Left cardiac atrium (tissue), 4 donors: ENCODE results near the gene HSD17B8. TPM values are rescaled to one million over a fixed set of nuclear protein-coding genes. Genes with fewer than 3 reads are reported as not detected.
A peak's percentile ranks its signal among the peaks of the same experiment; 100 is the strongest.
"Not testable (repeated sequence)": the region's sequence is repeated elsewhere in the genome, so short reads cannot be mapped to it uniquely, and the experiment has no call there.

Source experiments
- ATAC-seq, 2 donors: fragments of 200-7000 bp; cut with Tn5 transposase; one replicate each; pipeline ENCODE4 v1.9.1; 2020; ENCODE audit warnings: mild to moderate bottlenecking in 2 of 2, moderate library complexity in 2 of 2
- DNase-seq: peaks from one replicate; pipeline ENCODE4 v3.0.0-alpha.2; 2020
- intact Hi-C, 2 donors: fragments of 100-400 bp; cut with DNase I; formaldehyde crosslinking; loops; one replicate each; pipeline versions ENCODE4 v1.14.1 to v1.15.1; 2022 to 2023
- total RNA-seq, 2 donors: library from RNA; stranded (reverse); fragmentation: NEBNext Ultra II Directional; extraction: Animal tissue kit (Norgen Biotek cat#: 25700); gene quantifications; one replicate each; pipeline ENCODE4 v1.2.1, GENCODE V29; 2021
- donor health status: DM: no; HTN: yes; CAD: no.
- donor health status: DM: no; HTN: yes; CAD: no; lungs with severe emphysema.
- donor health status: DM: yes; HTN: yes; CAD: no.
- donor health status: Dilated cardiomyopathy.

The HSD17B8 gene
- total RNA-seq, 2 donors from 2014 or later = 13.3 to 14.3 TPM

DNA sequence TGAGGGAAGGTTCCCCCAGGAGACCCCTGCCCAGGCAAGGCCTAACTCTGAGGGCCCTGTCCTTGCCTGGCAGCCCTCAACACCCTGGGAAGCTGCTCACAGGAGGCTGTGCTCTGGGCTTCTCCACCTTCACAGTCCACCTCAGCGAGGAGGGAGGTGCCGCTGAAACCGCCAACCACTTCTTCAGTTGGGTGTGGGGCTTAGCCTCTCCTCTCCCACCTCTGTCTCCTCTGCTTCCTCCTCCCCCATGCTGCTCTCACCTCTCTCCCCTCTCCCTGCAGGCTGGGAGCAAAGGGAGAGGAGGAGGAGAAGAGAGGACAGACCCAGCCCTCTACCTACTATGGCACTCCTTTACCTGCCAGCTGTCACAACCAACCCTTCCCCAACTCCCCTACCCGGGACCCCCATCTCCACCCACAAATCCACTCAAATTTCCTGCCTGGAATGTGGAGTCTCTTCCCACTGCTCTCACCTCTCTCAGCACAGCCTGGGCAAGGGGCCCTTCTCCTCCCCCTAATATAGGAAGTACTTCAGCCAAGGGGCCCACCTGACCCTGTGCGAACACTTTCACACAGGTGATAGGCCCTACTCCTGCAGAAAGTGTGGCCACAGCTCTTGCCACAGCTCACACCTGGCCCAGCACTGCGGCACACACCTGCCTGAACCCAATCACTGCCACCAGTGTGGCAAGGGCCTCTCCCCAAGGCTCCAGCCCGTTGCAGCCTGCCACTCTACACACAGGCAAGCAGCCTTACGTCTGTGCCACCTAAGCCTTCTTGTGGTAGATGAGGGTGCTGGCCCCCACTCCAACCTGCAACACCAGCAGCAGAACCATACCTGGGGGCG, 11.0 kb downstream of the HSD17B8 start:
- ATAC-seq (no peak), DNase-seq (no peak)

DNA sequence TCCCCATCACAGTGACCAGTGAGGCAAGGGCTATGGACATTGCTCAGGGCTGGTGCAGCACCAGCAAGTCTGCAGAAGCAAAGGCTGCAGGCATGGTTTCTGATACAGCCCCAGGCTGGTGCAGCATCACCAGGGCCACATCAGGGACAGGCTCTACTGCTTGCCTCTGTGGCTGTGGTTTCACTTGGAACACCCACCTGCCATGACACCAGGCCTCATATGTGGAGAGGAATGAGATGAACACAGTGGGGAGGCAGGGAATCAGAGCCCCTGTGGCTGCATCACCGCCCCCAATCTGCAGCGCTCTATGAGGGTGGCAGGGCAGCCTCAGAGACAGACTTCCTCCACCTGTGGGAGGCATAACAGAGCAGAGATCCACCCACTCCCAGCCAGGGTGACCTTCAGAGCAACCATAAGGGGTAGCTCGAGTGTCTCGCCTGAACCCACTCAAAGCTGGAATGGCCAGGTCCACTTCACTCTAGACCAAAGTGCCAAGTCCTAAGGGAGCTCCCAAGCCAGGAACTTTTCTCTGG, 11.7 kb downstream of the HSD17B8 start:
- no peak for ATAC-seq
- no peak for DNase-seq
- intact Hi-C loops = no loop called here

More for the DNA sequence above, 11.0 kb downstream of the HSD17B8 start:
- intact Hi-C loops = no loop called here

DNA sequence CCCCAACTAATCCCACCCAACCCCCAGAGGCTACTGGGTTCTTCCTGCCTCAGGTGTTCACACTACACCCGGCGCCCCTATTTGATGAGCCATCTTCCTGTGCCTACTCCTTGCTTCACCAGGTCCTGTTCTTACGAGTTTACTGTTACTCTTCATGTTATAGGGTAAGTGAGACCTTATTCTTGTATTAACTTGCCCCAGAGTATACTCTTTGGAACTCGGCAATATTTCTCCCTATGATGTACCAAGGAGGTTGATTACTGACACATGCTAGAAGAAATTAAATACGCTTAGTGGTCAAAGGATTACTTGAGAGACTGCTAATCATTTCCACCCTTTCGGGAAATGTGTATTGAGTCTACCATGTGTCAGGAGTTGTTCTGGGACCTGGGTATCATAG, 12.8 kb downstream of the HSD17B8 start:
- intact Hi-C loops = no loop called here
- ATAC-seq (no peak), DNase-seq (no peak)

DNA sequence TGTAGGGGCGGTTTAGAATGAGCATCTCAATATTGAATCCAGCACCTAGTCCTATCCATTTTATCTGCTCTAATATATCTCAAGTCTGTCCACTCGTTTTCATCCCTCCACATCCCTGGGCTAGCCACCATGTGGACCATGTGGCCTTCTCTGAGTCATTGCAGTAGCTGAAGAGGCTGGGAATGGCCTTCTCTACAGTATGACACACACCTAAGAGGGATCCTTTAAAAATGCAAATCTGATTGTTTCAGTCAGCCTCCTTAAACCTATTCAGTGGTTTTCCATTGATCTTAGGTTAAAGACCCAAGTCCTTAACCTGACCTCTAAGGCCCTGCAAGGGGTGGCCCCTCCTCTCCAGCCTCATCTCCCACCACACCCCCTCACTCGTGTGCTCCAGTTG, 13.2 kb downstream of the HSD17B8 start:
- intact Hi-C loops = no loop called here
- DNase-seq (no peak), ATAC-seq (no peak)

DNA sequence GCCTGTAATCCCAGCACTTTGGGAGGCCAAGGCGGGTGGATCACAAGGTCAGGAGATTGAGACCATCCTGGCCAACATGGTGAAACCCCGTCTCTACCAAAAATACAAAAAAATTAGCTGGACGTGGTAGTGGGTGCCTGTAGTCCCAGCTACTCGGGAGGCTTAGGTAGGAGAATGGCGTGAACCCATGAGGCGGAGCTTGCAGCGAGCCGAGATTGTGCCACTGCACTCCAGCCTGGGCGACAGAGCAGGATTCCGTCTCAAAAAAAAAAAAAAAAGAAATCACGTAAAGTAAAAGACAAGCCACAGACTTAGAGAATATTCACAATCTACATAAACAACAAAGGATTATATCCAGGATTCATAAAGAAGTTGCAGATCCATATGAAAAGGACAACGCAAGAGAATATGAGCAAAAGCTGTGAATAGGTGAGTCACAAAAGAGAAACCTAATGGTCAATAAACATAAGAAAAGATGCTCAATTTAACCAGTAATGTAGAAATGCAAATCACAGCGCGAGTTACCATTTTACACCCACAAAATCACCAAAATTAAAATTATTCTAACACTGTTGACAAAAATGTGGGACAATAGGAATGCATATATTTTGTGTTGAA, 22.2 kb downstream of the HSD17B8 start:
- intact Hi-C loops = loop anchor here in 1 of 2 donors (10.0 kb wide), 1 partner anchor 222 kb away; the partner anchor contains the start of gene HLA-DOA
- ATAC-seq, DNase-seq: not testable (repeated sequence)

DNA sequence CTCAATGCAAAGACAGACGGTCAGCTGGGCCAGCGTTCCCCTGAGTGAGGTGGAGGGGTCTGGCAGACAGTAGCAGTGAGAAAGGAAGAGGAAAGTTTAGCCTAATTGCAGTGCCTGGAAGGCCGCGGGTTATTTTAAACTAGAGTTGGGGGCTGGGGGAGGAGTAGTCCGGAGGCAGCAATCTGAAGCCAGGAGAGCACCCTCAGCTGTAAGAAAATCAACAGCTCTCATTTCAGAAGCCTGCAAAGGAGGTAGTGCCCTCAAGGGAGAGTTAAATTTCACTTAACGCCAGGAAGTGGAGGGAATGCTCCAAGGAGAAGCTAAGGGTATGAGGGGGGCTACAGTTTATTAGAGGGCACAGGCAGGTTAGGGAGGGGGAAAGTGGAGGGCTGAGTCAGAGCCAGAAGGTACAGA, 30.8 kb downstream of the HSD17B8 start:
- no peak for ATAC-seq
- no peak for DNase-seq
- intact Hi-C loops = no loop called here

DNA sequence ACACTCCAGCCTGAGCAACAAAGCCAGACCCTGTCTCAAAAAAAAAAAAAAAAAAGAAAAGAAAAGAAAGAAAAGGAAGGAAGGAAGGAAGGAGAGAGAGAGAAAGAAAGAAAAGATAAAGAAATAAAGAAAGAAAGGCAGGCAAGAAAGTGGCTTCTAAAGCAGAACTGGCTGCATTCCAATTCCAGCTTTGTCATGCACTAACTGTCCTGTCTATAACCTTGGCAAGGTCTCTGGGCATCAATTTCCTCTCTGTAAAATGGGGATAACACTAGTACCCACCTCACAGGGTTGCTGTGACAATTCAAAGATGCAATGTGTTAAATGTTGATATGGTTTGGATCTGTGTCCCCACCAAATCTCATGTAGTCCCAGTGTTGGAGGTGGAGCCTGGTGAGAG, 31.9 kb downstream of the HSD17B8 start:
- ATAC-seq (no peak), DNase-seq (no peak)
- intact Hi-C loops = no loop called here

DNA sequence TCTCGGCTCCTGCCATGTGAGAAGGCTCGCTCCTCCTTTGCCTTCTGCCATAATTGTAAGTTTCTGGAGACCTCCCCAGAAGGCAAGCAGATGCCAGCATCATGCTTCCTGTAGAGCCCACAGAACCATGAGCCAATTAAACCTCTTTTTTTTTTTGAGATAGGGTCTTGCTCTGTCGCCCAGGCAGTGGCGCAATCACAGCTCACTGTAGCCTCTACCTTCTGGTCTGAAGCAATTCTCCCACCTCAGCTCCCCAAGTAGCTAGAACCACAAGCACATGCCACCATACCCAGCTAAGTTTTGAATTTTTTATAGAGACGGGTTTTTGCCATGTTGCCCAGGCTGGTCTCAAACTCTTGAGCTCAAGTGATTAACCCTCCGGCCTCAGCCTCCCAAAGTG, 32.4 kb downstream of the HSD17B8 start:
- intact Hi-C loops = no loop called here
- ATAC-seq (no peak), DNase-seq (no peak)

DNA sequence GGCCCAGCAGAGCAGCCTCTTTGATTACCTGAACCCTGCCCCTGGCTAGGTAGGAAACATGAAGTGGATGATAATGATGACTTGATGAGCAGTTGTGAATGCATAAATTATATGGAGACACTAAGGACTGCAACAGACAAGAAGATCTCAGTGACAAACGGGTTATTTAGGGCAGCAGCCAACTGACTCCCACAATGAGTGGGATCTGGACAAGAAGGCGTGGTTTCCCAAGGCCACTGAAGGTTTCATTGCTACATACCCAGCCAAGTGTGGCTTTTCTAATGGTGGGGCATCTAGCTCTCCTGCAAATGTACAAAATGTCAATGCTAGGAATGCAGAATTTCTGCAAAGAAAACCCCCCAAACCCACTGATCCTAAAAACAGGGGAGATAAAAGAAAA, 33.3 kb downstream of the HSD17B8 start:
- DNase-seq = no peak
- intact Hi-C loops = no loop called here
- ATAC-seq = no peak

DNA sequence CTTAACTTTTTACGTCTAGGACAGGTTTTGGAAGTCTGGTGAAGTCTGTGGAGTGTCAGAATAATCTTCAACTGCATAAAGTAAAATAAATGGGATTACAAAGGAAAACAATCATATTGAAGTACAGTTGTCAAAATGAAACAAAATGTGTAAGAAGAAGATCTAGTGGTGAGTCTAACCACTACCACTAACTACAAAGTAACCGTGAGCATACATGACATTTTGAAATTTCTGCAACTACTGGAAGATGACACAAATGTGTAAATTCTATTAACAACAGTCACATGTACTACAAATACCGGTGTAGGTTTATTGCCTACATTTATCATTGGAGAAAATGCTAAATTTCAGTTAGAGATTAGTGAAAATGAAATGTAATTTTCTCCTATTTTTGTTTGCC, 37.5 kb downstream of the HSD17B8 start:
- DNase-seq (no peak), ATAC-seq (no peak)
- intact Hi-C loops = loop anchor here (5.0 to 10.0 kb wide), 3 partner anchors 80 to 347 kb away; no protein-coding TSS in a partner anchor

DNA sequence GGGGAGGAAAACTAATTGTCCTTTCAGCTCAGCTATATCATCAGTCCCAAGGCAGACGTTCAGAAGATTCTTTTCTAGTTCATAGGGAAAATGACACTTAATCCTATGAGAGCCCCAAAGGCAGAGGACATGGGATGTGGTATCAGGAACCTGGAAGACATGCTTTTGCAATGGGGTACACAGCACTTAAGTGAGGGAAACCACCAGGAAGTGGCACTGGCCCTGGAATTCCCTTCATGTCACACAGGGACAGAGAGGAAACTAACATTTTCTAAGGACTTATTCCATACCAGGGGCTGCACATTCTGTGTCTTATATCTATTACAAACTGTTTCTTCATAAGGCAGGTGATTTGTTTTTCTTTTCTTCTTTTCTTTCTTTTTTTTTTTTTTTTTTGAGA, 39.0 kb downstream of the HSD17B8 start:
- DNase-seq (no peak), ATAC-seq (no peak)
- intact Hi-C loops = loop anchor here (5.0 to 10.0 kb wide), 3 partner anchors 81 to 349 kb away; no protein-coding TSS in a partner anchor

DNA sequence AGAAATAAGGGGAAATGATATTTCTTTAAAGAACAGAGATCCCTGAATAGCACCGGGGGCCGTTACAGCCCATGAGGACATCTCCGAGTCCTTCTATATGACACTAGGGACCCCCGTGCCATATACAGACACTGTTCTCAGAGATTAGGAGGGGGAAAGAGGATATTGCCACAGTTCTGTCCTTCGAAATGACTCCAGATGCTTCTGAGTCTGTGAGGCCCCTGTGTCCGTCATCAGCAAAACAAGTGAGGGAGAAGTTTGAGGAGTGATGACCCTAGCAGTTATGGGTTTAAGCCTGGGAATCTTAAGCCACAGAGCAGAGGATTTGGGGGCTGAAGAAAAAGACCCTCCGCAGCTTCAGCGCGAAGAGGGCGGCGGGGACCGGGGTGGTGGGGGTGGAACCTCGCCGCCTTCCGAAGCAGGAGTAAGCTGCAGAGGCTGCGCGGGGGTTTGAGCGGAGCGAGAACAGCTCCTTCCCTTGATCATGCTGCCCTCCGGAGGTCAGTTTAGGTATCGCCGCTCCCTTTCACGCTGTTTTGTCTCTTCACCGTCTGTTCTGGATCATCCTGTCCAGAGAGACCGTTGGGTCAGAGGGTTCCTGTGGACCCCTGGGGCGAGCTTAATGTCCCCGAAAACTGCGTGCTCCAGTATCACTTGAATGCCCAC, 43.7 kb downstream of the HSD17B8 start:
- DNase-seq = peak; percentile 90
- intact Hi-C loops = loop anchor here (1.0 to 10.0 kb wide), 6 partner anchors 36 to 353 kb away; no protein-coding TSS in a partner anchor
- peak; percentile 71 to 76 for ATAC-seq

DNA sequence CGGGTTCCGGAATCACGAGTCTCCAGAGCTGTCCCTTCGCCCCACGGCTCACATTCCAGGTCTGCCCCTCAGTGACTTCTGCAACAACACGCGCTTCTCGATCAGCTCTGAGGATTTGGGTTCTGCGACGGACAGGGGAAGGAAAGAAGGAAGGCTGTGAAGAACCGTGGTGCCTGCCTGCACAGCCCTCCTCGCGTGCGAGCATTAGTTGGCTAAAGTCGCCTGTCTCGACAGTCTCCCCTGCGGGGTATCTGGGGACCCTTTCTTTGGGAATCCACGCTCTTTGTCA, 44.1 kb downstream of the HSD17B8 start:
- DNase-seq = peak; percentile 37
- peak; percentile 7 to 12 for ATAC-seq
- intact Hi-C loops = loop anchor here (1.0 to 10.0 kb wide), 6 partner anchors 36 to 354 kb away; no protein-coding TSS in a partner anchor

DNA sequence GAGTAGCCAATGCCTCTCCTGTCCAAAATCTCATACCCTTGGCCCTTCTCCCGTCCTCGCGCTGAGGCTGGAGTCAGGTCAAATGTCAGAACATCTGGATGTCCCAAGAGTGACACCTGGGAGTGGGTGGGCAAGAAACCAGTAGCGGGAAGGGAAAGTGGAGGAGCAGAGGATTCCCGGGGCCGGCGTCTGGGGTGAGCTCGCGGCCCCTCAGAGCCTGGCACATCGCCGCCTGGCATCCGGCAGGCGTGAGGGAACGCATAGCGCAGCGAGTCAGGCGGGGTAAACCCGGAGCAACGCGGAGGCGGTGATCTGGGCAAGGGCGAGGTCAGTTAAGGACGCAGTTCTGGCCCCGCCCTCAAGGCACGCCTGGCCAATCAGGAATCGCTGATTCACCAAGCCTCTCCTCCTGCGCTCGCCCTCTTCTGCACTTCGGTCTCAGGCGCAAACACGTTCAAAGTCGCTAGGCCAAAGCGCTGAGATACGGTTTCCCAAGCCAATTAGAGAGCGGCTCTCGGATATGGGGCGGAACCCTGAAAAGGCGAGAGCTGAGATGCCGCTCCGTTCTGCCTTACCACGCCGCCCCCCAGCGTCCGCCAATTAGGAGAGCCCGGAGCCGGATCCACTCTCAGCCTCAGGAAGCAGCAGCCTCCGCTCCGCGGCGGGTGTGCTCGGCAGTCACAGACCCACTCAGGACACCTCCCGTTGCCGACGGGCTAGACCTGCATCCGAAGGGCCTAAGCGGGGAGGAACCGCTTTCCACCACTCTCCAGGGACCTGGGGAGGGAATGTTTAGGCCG, 44.7 kb downstream of the HSD17B8 start:
- intact Hi-C loops = loop anchor here (1.0 to 10.0 kb wide), 6 partner anchors 37 to 354 kb away; no protein-coding TSS in a partner anchor
- DNase-seq (peak; percentile 98), ATAC-seq (peak; percentile 95 to 97)

DNA sequence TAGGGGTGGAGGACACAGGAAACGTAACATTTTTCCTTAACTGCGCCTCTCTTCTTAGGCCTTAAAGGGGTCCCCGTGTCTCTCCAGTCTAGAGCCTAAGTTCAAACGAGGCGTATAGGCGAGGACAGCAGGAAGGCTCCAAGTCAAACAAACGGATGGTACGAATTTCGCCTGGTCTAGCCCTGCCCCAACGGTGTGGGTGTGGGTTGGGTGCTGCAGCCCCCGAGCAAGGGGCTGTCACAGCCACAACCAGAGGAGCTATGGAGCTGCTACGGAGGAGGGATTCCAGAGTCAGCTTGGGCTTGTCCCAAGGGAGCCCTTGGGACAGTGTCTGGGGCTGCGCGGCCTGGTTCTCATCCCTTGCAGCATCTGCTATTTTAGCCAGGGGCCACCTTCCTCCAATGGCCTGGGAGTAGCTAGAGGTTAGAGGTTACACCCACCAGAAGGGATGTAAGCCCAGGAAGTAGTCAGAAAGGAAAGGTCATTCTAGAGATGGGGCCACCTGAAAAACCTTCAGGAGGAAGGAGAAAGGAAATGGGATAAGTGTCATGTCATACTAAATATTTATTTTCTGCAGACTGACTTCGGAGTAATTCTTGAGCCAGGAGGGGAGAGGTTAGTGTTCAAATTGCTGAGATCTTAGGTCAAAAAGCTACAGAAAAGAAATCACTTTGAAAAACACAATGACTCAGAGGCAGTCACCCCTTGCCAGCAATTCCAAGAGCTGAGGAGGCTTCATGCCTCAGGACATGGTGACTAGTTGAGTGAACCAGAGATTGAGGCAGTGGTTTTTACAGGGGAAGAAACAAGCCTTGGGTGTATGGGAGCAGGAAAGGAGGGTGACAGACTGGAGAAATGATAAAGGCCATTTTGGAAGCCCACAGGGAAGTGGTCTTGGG, 45.5 kb downstream of the HSD17B8 start:
- ATAC-seq = peak in 1 of 2 donors; percentile 0
- intact Hi-C loops = loop anchor here (2.0 to 10.0 kb wide), 5 partner anchors 38 to 355 kb away; no protein-coding TSS in a partner anchor
- DNase-seq = peak; percentile 35

DNA sequence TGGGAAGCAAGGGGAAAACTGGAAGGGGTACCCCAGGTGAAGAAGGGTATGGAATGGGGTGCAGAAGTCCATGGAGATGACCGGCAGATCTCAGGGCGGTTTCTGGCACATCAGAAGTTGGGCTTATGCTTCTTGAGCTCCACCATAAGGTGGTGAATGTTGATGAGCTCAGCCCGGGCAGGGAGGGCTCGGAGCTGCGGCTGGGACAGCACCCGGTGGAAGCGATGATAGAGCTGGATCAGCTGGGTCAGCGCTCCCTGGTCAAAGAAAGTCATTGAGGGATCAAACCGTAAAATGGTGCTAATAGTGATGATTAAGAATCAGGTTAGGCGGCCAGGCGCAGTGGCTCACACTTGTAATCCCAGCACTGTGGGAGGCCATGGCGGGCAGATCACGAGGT, 46.3 kb downstream of the HSD17B8 start:
- DNase-seq (no peak), ATAC-seq (no peak)
- intact Hi-C loops = no loop called here

DNA sequence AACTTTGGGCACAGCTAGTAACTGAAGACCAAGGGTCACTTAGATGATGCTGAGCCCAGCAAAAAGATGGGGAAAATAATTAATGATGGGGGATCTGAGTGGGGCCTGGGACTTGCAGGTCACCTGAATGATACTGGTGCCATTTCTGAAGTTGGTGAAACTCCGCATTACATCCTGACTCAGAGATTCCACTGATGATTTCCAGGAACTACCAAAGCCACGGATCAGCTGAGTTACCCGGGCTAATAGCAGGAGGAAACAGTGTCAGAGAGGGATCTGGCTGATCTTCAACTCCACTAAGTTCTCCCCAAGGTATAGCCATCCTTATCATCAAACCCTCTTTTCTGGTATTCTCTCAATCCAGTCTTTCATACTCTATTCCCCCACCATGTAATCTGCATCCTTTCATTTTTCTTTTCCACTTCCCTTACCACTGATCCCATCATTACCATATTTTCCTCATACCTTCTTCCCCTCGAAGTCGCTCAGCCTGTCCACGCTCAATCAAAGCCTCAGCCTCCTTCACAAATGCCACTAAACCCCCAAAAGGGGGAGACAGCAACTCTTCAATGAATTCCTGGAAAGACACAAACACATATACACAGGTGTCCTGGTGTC, 47.0 kb downstream of the HSD17B8 start:
- ATAC-seq = no peak
- intact Hi-C loops = no loop called here

More for the DNA sequence above, 47.0 kb downstream of the HSD17B8 start:
- no peak for DNase-seq
